ENCODE data around the gene GREB1.

The GREB1 gene, protein sequence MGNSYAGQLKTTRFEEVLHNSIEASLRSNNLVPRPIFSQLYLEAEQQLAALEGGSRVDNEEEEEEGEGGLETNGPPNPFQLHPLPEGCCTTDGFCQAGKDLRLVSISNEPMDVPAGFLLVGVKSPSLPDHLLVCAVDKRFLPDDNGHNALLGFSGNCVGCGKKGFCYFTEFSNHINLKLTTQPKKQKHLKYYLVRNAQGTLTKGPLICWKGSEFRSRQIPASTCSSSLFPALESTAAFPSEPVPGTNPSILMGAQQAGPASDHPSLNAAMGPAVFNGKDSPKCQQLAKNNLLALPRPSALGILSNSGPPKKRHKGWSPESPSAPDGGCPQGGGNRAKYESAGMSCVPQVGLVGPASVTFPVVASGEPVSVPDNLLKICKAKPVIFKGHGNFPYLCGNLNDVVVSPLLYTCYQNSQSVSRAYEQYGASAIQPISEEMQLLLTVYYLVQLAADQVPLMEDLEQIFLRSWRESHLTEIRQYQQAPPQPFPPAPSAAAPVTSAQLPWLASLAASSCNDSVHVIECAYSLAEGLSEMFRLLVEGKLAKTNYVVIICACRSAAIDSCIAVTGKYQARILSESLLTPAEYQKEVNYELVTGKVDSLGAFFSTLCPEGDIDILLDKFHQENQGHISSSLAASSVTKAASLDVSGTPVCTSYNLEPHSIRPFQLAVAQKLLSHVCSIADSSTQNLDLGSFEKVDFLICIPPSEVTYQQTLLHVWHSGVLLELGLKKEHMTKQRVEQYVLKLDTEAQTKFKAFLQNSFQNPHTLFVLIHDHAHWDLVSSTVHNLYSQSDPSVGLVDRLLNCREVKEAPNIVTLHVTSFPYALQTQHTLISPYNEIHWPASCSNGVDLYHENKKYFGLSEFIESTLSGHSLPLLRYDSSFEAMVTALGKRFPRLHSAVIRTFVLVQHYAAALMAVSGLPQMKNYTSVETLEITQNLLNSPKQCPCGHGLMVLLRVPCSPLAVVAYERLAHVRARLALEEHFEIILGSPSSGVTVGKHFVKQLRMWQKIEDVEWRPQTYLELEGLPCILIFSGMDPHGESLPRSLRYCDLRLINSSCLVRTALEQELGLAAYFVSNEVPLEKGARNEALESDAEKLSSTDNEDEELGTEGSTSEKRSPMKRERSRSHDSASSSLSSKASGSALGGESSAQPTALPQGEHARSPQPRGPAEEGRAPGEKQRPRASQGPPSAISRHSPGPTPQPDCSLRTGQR (N-terminal part only)

GRCh38 chr2:11533278-11534070 lies at the start of gene GREB1:
Gene GREB1, plus strand, starts transcription at chr2:11534045. Its CDS starts 22,570 bp downstream, at chr2:11556615.
- H3K4me3 ChIP-seq (ENCODE audit: low read depth, low read length) = no peak within 1 kb of the TSS
- no peak for DNase-seq (ENCODE audit: low read depth)
- TF ChIP-seq, protein P1, sequence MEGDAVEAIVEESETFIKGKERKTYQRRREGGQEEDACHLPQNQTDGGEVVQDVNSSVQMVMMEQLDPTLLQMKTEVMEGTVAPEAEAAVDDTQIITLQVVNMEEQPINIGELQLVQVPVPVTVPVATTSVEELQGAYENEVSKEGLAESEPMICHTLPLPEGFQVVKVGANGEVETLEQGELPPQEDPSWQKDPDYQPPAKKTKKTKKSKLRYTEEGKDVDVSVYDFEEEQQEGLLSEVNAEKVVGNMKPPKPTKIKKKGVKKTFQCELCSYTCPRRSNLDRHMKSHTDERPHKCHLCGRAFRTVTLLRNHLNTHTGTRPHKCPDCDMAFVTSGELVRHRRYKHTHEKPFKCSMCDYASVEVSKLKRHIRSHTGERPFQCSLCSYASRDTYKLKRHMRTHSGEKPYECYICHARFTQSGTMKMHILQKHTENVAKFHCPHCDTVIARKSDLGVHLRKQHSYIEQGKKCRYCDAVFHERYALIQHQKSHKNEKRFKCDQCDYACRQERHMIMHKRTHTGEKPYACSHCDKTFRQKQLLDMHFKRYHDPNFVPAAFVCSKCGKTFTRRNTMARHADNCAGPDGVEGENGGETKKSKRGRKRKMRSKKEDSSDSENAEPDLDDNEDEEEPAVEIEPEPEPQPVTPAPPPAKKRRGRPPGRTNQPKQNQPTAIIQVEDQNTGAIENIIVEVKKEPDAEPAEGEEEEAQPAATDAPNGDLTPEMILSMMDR (IDR thresholded peaks at IDR 0.05; ENCODE audit: low read depth, low read length, missing control alignments) = no peak

DNA sequence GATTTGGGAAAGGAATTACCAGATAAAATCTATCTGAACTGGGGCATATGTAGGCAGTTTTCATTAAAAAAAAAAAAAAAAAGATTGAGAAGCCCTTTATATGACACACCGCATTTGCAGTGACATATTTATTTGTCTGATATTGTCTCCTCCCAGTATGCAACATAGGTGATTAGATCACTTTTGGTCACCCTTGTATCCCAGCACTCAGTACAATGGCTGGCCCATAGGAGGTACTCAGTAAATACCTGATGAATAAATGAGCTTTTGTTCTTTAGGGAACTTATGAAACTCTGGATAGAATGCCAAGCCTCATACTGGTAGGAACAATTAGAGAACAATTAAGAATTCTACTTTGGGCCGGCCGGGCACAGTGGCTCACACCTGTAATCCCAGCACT lies 45.0 kb upstream of the GREB1 start:
- TF ChIP-seq, protein P1 (IDR thresholded peaks at IDR 0.05; ENCODE audit: low read depth, low read length, missing control alignments) = no peak
- no peak for DNase-seq (ENCODE audit: low read depth)

GRCh38 chr2:11490194-11490593 lies 43.7 kb upstream of the GREB1 start:
- TF ChIP-seq, protein P1 (IDR thresholded peaks at IDR 0.05; ENCODE audit: low read depth, low read length, missing control alignments) = no peak
- no peak for DNase-seq (ENCODE audit: low read depth)
- H3K4me3 ChIP-seq (ENCODE audit: low read depth, low read length) = no peak overlapping the region

More for the DNA sequence above, 45.0 kb upstream of the GREB1 start:
- no peak overlapping the region for H3K4me3 ChIP-seq (ENCODE audit: low read depth, low read length)

DNA sequence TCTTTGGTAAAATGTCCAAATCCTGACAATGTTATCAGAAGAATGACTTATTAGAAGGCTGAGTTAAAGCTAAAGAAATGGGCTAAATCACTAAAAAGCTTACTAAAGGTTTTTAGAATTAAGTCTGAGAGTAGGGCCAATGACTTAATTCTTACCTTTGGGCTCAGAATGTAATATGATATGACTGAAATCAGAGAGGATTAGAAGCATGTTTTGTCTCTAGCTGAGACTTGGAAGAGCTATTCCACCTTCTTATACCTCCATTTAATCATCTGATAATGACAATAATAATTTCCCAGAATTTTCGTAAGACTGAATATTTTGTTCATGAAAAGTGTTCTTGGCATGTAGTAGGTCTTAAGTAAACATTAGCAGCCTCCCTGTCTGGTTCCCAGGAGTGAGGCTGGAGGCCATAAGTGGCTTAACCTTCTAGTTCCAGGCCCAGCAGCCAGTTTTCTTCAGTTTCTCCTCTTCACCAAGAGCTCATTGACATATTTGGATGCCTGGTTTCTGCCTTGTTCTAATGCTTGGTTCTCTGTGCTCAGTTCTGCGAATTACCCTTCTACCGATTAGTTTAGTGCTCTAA lies 42.4 kb upstream of the GREB1 start:
- H3K4me3 ChIP-seq (ENCODE audit: low read depth, low read length) = no peak overlapping the region
- TF ChIP-seq, protein P1 (IDR thresholded peaks at IDR 0.05; ENCODE audit: low read depth, low read length, missing control alignments) = no peak
- DNase-seq (ENCODE audit: low read depth) = no peak

DNA sequence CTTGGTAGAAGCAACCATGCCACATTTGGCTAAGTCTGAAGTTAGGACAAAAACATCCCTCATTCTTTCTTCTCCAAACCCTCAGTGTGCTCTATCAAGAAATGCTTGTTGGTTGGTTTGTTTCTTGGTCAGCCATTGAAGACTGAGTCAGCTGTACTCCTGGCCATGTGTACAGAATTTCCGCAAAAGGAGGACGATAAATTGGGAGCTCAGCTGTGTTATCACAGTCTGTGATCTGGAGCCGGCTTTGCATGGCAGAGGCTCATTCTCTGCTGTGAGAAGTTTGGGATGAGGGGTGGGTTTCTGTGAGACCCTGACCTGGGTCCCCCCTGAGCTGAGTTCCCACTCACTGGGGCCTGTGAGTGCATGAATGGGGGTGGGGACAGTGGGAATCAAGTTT lies 41.6 kb upstream of the GREB1 start:
- TF ChIP-seq, protein P1 (IDR thresholded peaks at IDR 0.05; ENCODE audit: low read depth, low read length, missing control alignments) = no peak
- no peak for DNase-seq (ENCODE audit: low read depth)
- no peak overlapping the region for H3K4me3 ChIP-seq (ENCODE audit: low read depth, low read length)

DNA sequence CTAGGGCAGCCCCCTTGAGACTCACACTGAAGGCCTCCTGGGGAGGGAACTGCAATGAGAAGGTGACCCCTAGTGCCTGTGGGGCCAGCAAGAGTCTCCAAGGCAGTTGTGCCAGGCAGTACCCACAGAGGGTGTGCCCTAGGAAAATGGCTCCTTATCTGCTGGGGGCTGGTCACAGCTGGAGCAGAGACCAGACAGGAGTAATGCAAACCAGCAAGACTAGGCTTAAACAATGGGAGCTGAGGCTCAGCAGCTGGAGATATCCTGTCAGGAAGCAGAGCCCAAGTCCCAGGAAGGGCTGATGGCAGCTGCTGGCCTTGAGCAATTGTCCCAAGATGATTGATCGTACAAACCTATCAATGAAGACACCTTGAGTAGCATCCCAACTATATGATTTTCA lies 41.1 kb upstream of the GREB1 start:
- no peak for DNase-seq (ENCODE audit: low read depth)
- TF ChIP-seq, protein P1 (IDR thresholded peaks at IDR 0.05; ENCODE audit: low read depth, low read length, missing control alignments) = no peak
- no peak overlapping the region for H3K4me3 ChIP-seq (ENCODE audit: low read depth, low read length)
